Dedifferentiated amniotic fluid mesenchymal stem cell (primary cell): ENCODE data around the gene HIVEP1.
"Not testable (repeated sequence)": the region's sequence is repeated elsewhere in the genome, so short reads cannot be mapped to it uniquely, and the experiment has no call there.

Experiments used
- DNase-seq: peaks from one replicate; pipeline ENCODE4 v3.0.0-alpha.2; 2016; ENCODE audit errors: extremely low spot score

HIVEP1 gene

DNA sequence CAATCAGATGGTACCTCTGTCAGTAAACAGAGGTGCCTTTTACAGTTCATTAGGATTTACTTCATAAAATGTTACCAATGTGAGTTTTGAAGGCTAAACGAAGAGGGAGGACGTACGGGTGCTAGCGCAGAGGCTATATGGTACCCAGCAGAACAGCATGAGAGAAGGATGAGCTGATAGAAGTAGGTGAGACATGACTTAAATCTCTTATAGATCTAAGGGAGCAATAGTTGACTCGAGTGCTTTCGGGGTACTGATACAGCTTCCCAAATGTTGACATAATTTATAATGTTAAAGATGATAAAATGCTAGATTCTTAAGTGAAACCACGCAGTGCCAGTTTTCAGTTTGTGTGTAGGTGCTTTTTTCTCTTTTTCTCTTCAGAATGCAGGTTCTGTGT lies 72.6 kb downstream of the HIVEP1 start:
- DNase-seq, result no peak

DNA sequence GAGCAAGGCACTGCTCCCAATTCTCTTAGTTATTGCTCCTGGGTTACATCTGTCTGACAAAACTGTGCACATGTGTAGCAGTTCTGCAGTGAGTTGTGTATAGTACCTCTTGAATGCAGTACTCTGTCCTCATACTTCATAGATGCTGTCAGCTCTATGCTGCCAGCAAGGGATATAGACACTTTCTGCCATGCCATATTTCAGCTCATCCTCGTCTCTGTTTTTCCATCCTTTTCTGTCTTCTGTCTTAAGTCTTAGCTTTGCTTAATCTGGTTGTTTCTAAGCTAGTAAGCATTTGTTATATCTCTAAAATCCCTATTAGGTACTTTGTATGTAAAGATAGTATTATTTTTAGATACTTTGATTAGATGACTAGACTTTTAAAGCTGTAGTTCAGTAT lies 76.4 kb downstream of the HIVEP1 start:
- DNase-seq, result no peak

DNA sequence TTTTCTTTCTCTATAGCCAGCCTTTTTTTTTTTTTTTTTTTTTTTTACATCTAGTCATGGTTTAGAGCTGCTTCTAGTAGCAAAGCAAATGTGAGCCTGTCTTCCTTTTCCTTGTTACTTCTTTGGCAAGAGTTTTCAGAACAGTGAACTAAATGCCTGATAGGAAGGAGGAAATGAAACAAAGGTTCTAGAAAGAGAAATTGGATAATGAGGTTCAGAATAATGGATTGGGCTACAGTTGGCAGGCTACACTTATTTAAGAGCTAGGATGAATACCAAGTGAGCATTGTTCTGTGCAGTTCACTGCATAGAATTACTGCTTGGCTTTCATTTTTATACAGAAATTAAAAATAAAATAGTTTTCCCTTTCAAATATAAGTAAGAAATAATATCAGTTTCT lies 78.6 kb downstream of the HIVEP1 start:
- no peak for DNase-seq

DNA sequence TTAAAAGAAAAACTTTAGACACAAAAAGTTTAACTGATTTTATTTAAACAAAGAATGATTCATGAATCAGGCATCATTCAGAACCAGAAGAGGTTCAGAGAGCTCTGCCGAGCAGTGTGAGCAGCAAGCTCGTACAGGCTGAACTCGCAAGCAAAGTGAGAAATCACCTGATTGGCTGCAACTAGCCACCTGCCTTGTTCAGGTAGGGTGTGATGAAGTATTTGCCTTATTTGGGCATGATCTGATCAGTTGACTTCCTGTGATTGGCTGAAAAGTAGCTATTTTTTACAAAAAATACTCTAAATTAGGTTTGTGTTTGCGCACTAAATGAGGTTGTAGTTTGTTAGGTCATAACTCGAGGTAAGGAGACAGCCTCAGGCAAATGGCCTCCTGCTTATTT lies 80.7 kb downstream of the HIVEP1 start:
- DNase-seq, result no peak

DNA sequence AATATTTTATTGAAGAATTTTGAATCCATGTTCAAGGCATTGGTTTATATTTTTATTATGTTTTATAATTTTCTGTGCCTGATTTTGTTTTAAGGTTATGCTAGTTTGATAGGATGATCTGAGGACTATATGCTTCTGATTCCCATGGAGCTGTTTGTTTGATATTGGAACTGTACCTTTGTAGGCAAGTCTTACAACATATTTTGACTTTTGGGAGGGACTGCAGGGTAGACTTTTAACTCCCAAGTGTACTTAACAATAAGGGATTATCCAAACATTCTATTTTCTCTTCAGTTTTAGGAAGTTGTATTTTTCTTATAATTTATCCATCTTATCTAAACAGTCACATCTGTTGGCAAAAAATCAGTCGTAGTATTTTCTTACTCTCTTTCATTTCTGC lies 82.6 kb downstream of the HIVEP1 start:
- no peak for DNase-seq

DNA sequence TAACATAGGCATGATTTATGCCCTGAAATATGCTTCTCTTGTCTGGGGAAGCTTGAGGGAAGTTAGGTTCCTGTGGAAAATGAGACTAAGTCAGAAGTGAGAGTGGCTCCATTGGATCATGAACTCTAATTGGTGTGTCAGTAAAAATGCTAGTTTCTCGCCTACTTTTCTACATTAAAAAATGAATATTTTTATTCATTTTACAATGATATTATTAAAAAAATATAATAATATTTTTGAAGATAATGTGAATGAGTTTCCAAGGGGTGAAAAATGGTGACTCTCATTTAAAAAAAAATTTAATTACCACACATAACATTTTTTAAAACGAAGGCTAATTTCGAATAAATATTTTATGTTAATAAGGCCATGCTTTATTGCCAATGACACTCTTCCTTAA lies 84.2 kb downstream of the HIVEP1 start:
- no peak for DNase-seq

- DNase-seq, result no peak
Observed at GRCh38 chr6:12097791-12098190, 85.7 kb downstream of the HIVEP1 start.

DNA sequence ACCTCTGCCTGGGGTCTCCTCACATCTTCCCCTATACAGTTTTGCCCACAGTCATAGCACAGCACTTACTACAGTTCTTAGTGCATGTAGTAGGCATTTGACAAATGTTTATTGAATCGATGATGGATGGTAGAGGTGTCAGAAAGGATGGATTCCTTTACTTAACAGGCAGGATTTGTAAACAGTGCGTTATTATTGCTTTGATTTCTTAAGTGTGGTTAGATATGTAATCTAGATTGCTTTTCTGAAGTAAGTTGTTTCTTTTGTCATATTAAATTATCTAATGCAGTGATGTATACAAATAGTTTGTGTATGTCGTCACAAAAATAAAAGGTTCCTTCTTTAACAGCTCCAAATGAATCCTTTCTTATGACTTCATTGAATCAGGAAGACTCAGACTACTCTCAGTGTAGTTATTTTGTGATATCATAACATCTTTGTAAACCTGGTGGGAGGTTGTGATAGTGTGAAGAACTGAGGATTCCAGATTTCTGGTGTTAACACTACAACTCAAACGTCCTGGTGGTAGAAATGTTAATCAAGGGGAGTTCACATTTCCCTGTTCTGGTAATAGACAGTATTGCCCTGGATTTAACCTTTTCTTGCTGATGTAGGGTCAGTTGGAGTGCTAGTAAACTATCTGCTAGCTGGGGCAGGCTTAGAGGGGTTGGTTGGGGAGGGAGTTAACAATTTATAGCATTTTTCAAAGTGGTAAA lies 87.7 kb downstream of the HIVEP1 start:
- no peak for DNase-seq

DNA sequence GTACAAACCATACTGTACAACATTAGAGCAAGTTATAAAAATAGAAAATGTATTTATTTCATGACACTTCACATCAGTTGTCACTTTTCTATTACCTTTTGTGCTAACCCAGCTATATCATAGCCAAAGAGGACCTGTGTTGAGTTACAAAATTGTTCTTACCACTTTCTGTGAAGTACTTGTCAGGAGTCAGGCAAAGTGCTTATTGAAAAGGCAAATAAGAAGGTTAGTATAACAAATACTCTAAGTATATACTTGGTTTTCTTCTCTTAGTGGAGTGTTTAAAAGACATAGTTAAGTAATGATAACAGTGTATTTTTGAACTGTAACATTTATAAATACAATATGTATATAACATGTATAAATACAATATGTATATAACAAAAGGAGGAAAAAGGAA lies 88.9 kb downstream of the HIVEP1 start:
- no peak for DNase-seq

- no peak for DNase-seq
Observed at GRCh38 chr6:12101653-12102312, 89.7 kb downstream of the HIVEP1 start.

- DNase-seq, result no peak
Observed at GRCh38 chr6:12102350-12102749, 90.2 kb downstream of the HIVEP1 start.

GRCh38 chr6:12103158-12103557 lies 91.0 kb downstream of the HIVEP1 start:
- DNase-seq, result no peak

DNA sequence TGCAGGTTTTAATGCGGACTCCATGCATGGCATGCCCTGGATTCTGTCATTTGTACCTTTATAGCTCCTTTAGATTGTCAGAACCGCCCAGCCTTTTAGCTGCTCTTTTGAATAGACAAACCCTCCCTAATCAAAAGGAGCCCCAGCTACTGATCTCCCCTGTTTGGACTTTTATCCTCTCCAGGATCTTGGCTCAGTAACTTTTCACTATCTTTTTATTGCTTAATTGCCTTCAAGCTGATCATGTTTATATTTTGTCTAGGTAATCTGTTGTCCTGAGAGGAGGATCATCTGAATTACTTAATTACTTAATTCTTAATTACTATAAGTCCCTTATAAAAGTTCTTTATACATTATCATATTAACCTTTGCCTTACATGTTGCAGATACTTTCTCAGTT lies 93.2 kb downstream of the HIVEP1 start:
- DNase-seq, result no peak

- not testable (repeated sequence) for DNase-seq
Observed at GRCh38 chr6:12108376-12108775, 96.3 kb downstream of the HIVEP1 start.

- no peak for DNase-seq
Observed at GRCh38 chr6:12110523-12111362, 98.6 kb downstream of the HIVEP1 start.

- DNase-seq, result no peak
Observed at GRCh38 chr6:12111363-12111670, 99.2 kb downstream of the HIVEP1 start.

GRCh38 chr6:12112540-12113189 lies 100.6 kb downstream of the HIVEP1 start:
- no peak for DNase-seq

- DNase-seq, result no peak
Observed at GRCh38 chr6:12113190-12113577, 101.1 kb downstream of the HIVEP1 start.

GRCh38 chr6:12114055-12114503 lies 102.0 kb downstream of the HIVEP1 start:
- DNase-seq, result no peak

DNA sequence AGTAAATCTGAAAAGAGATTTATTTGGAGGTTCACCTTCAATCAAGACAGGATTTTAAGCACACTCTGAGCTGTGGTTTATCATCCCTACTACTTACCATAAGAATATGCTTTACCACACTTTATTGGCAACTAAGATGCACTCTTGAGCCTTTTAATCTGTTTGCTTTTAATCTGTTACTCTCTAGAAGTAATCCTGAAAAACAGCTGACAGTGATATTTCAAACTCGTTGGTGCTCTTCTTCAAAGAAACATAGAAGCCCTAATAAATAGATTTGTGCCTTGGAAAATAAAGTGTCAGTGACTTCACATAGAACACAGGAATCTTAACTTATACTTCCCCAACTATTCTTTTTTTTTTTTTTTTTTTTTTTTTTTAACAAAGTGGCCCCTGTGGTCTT lies 102.9 kb downstream of the HIVEP1 start:
- DNase-seq, result no peak

GRCh38 chr6:12115492-12115891 lies 103.4 kb downstream of the HIVEP1 start:
- no peak for DNase-seq

GRCh38 chr6:12116264-12116800 lies 104.2 kb downstream of the HIVEP1 start:
- no peak for DNase-seq
